Measurements from ENCODE around the gene ARHGAP31.

DNA sequence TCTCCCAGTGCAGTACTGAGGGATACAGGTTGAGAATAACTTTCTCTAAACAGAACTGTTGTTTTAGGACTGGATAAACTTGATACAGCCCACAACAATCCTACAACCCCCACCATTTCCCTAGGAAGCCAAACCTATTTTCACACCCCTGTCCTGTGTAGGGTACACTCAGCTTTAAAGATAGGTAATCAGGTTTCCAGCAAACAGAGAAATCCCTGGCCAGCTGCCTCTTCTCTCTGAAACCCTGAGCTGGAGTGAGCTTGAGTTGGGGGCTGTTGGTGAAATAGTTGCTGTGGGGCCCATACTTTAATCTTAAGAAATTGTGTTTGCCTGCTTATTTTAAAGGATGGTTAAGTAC is 22.1 kb downstream of the ARHGAP31 start:
- TF ChIP-seq, protein P1, sequence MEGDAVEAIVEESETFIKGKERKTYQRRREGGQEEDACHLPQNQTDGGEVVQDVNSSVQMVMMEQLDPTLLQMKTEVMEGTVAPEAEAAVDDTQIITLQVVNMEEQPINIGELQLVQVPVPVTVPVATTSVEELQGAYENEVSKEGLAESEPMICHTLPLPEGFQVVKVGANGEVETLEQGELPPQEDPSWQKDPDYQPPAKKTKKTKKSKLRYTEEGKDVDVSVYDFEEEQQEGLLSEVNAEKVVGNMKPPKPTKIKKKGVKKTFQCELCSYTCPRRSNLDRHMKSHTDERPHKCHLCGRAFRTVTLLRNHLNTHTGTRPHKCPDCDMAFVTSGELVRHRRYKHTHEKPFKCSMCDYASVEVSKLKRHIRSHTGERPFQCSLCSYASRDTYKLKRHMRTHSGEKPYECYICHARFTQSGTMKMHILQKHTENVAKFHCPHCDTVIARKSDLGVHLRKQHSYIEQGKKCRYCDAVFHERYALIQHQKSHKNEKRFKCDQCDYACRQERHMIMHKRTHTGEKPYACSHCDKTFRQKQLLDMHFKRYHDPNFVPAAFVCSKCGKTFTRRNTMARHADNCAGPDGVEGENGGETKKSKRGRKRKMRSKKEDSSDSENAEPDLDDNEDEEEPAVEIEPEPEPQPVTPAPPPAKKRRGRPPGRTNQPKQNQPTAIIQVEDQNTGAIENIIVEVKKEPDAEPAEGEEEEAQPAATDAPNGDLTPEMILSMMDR (IDR thresholded peaks at IDR 0.05): no peak
- no peak for TF ChIP-seq POLR2A (IDR thresholded peaks at IDR 0.05)

Measured in right lobe of liver (tissue), 4 donors.